PC-3 (cell line): ENCODE results near the gene FBXW7. TPM values are rescaled to one million over a fixed set of nuclear protein-coding genes. Genes with fewer than 3 reads are reported as not detected.

Experiments
- ATAC-seq: fragments of 200-7000 bp; cut with Tn5 transposase; 2 replicates; pipeline ENCODE4 v1.9.1; 2020; ENCODE audit warnings: mild to moderate bottlenecking, moderate library complexity
- BruUV-seq: library from RNA; stranded (reverse); fragments of 400-500 nt; replicated peaks from 2 replicates; lab custom pipeline; 2021; lab: Mats Ljungman, UMichigan
- CTCF ChIA-PET: fragments of 300-600 bp; sonication (Branson Sonifier 250); formaldehyde crosslinking; loops from one replicate; lab custom pipeline; 2022; ENCODE audit warnings: antibody characterized with exemption; lab: Charles Lee
- POLR2A ChIA-PET: fragments of 300-600 bp; sonication (Branson Sonifier 250); formaldehyde crosslinking; loops from one replicate; lab custom pipeline; 2022; ENCODE audit warnings: antibody characterized with exemption; ENCODE audit not compliant: unreplicated experiment; lab: Charles Lee
- DNase-seq: peaks from one replicate; pipeline ENCODE4 v3.0.0-alpha.2; 2015
- H2AFZ ChIP-seq: fragments of 300-600 bp; sonication (generic); 2 replicates; pipeline ENCODE4 v1.6.0; 2016; ENCODE audit warnings: antibody characterized with exemption, low read length
- H3F3A ChIP-seq: fragments of 300-600 bp; sonication (generic); one replicate; pipeline ENCODE4 v1.6.0; 2017; ENCODE audit warnings: antibody characterized with exemption, low read length, control low read depth, mild to moderate bottlenecking; ENCODE audit not compliant: unreplicated experiment
- H3K27ac ChIP-seq: fragments of 300-600 bp; sonication (generic); 2 replicates; pipeline ENCODE4 v1.5.1; 2016; ENCODE audit warnings: mild to moderate bottlenecking, low read length
- H3K27me3 ChIP-seq: fragments of 300-600 bp; sonication (generic); 2 replicates; pipeline ENCODE4 v1.6.1; 2016; ENCODE audit warnings: low read length, mixed read lengths
- H3K36me3 ChIP-seq: fragments of 300-600 bp; sonication (generic); 2 replicates; pipeline ENCODE4 v1.6.1; 2016; ENCODE audit warnings: low read depth, mixed run types, low read length, mixed read lengths
- H3K4me1 ChIP-seq: fragments of 300-600 bp; sonication (generic); 2 replicates; pipeline ENCODE4 v1.5.1; 2016; ENCODE audit warnings: low read length; ENCODE audit not compliant: insufficient read depth
- H3K4me2 ChIP-seq: fragments of 300-600 bp; sonication (generic); 2 replicates; pipeline ENCODE4 v1.6.0; 2016; ENCODE audit warnings: low read length
- H3K4me3 ChIP-seq: fragments of 300-600 bp; sonication (generic); 2 replicates; pipeline ENCODE4 v1.5.1; 2016; ENCODE audit warnings: mild to moderate bottlenecking, low read length, mixed read lengths
- H3K79me2 ChIP-seq: fragments of 300-600 bp; sonication (generic); 2 replicates; pipeline ENCODE4 v1.6.1; 2017; ENCODE audit warnings: low read length, mixed read lengths
- H3K9ac ChIP-seq: fragments of 300-600 bp; sonication (generic); 2 replicates; pipeline ENCODE4 v1.6.0; 2016; ENCODE audit warnings: mild to moderate bottlenecking, low read length
- H3K9me2 ChIP-seq: fragments of 300-600 bp; sonication (generic); replicated peaks from 2 replicates; pipeline ENCODE4 v1.6.1; 2016; ENCODE audit warnings: mixed run types, low read length, mixed read lengths
- H3K9me3 ChIP-seq: fragments of 300-600 bp; sonication (generic); 2 replicates; pipeline ENCODE4 v1.6.1; 2016; ENCODE audit warnings: low read length, mixed read lengths
- H4K20me1 ChIP-seq: fragments of 300-600 bp; sonication (generic); 2 replicates; pipeline ENCODE4 v1.6.1; 2016; ENCODE audit warnings: low read length, mixed read lengths
- EZH2 ChIP-seq: fragments of 300-600 bp; sonication (generic); IDR thresholded peaks from one replicate; pipeline ENCODE4 v1.6.1; 2017; ENCODE audit warnings: antibody characterized with exemption, mild to moderate bottlenecking, low read length; ENCODE audit not compliant: unreplicated experiment
- EZH2phosphoT487 ChIP-seq: fragments of 300-600 bp; sonication (generic); IDR thresholded peaks from 2 replicates; pipeline ENCODE4 v1.6.1; 2018; ENCODE audit warnings: mild to moderate bottlenecking, antibody characterized with exemption, low read length, borderline replicate concordance
- intact Hi-C: fragments of 100-400 bp; cut with micrococcal nuclease; formaldehyde crosslinking; loops from 2 replicates; pipeline ENCODE4 v1.9.0; 2023
- total RNA-seq: library from RNA; depleted of rRNA; stranded (reverse); fragments of >200 nt; gene quantifications from 2 replicates; pipeline ENCODE4 v1.2.3, GENCODE V29; 2014
- TF ChIP-seq, protein P1 (sequence below): fragments of 300-600 bp; sonication (generic); conservative IDR thresholded peaks from 2 replicates; pipeline ENCODE4 v1.5.1; 2017; ENCODE audit warnings: antibody characterized with exemption, low read depth, mild to moderate bottlenecking, low read length

Gene FBXW7
- total RNA-seq, 1 experiment from 2014 or later: 24.3 TPM

DNA sequence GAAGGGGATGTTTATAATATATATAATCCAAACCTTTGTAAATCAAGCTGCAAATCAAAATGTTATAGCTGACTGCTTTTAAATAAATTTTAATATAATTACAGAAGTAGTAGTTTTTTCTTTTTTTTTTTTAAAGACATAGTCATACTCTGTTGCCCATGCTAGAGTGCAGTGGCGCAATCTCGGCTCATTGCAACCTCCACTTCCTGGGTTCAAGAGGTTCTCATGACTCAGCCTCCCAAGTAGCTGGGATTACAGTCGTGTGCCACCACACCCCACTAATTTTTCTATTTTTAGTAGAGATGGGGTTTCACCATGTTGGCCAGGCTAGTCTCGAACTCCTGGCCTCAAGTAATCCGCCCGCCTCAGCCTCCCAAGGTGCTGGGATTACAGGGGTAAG, 178.7 kb downstream of the FBXW7 start:
- H3K4me1 ChIP-seq: peaks cover 11% of the 10 kb centered on the region
- H3K36me3 ChIP-seq: no peaks in the 10 kb centered on the region
- no peaks in the 10 kb centered on the region for H3K9me2 ChIP-seq
- H3K9ac ChIP-seq: no peak overlapping the region
- ChIA-PET CTCF (no interaction called here), POLR2A (no interaction called here)
- no peak overlapping the region for H2AFZ ChIP-seq
- H3K27me3 ChIP-seq: no peaks in the 10 kb centered on the region
- H4K20me1 ChIP-seq: no peaks in the 10 kb centered on the region
- no peak overlapping the region for H3K4me3 ChIP-seq
- TF ChIP-seq EZH2 (no peak), EZH2phosphoT487 (no peak)
- TF ChIP-seq, protein P1, sequence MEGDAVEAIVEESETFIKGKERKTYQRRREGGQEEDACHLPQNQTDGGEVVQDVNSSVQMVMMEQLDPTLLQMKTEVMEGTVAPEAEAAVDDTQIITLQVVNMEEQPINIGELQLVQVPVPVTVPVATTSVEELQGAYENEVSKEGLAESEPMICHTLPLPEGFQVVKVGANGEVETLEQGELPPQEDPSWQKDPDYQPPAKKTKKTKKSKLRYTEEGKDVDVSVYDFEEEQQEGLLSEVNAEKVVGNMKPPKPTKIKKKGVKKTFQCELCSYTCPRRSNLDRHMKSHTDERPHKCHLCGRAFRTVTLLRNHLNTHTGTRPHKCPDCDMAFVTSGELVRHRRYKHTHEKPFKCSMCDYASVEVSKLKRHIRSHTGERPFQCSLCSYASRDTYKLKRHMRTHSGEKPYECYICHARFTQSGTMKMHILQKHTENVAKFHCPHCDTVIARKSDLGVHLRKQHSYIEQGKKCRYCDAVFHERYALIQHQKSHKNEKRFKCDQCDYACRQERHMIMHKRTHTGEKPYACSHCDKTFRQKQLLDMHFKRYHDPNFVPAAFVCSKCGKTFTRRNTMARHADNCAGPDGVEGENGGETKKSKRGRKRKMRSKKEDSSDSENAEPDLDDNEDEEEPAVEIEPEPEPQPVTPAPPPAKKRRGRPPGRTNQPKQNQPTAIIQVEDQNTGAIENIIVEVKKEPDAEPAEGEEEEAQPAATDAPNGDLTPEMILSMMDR: no peak
- DNase-seq (no peak), ATAC-seq (no peak)
- no peaks in the 10 kb centered on the region for H3K79me2 ChIP-seq
- no peak overlapping the region for H3K4me2 ChIP-seq
- H3K9me3 ChIP-seq: no peaks in the 10 kb centered on the region
- no peak overlapping the region for H3K27ac ChIP-seq
- H3F3A ChIP-seq: no peaks in the 10 kb centered on the region
- no TSS peak for BruUV-seq
- intact Hi-C loops: loop anchor here (10.0 kb wide), 1 partner anchor 252 kb away; no protein-coding TSS in a partner anchor

DNA sequence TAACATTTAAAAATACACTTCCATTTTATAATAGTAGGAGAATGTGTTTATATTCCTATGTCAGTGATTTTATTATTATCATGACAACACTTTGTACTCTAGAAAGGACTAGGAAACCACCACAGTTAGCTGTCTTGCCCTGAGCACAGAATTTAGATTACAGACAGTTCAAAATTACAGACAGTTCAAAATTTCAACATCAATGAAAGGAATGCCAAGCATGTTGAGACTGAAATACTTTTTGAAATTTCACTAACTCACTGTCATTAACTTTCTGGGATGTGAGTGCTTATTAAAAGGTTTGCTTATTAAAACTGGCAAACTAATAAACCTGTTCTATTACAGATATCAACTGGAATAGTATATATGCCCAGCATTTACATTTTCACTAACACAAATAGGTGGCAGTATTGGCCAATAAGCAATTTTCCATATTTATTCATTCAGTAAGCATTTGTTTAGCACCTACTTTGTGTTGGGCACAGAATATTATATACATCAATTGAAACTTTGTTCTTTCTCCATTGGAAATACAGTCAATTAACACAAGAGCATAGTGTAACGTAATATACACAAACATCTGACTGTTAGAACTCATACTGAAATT, 179.4 kb downstream of the FBXW7 start:
- Histone ChIP-seq H3F3A (no peaks in the 10 kb centered on the region), H4K20me1 (no peaks in the 10 kb centered on the region), H3K9ac (no peak overlapping the region), H3K4me2 (no peak overlapping the region), H3K79me2 (no peaks in the 10 kb centered on the region), H3K9me3 (no peaks in the 10 kb centered on the region), H3K27me3 (no peaks in the 10 kb centered on the region), H3K4me3 (no peak overlapping the region), H3K27ac (no peak overlapping the region), H3K36me3 (no peaks in the 10 kb centered on the region), H3K4me1 (peaks cover 15% of the 10 kb centered on the region), H3K9me2 (no peaks in the 10 kb centered on the region), H2AFZ (no peak overlapping the region)
- CTCF ChIA-PET: no interaction called here
- ATAC-seq: no peak
- no peak for DNase-seq
- intact Hi-C loops: loop anchor here (10.0 kb wide), 1 partner anchor 252 kb away; no protein-coding TSS in a partner anchor
- TF ChIP-seq, protein P1: peak; percentile 47
- no peak for TF ChIP-seq EZH2phosphoT487
- no peak for TF ChIP-seq EZH2
- BruUV-seq: no TSS peak
- POLR2A ChIA-PET: interaction anchor here (0.7 kb wide), 1 partner anchor 27 kb away, joined by 3 read pairs; no protein-coding TSS in a partner anchor

DNA sequence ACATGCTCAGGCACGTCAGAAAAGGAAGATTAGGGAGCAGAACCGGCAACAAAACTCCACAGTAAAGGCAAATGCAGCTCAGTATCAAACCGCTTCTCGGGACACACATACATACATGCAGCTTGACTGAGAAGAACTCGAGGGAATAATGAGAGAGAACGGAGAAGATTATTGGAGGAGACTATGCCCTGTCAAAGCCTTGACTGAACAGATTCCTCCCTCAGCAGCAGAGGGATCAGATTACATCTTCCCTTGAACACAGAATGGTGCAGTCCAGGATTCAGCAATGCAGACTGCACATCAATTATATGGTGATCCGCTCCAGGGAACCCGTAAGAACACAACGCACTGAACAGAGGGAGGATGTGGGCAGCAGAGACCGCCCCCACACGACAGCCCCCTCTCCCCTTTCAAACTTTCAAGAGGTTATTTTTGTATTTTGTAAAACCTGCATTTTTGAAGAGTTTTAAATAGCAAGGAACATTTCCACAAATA, 183.2 kb downstream of the FBXW7 start:
- 0 out of 2 replicates have a peak, but pooled peaks cover 5% of the 10 kb centered on the region for H3K4me1 ChIP-seq
- DNase-seq: peak; percentile 87
- no peaks in the 10 kb centered on the region for H3F3A ChIP-seq
- H3K4me3 ChIP-seq: peak overlapping the region; percentile 68
- BruUV-seq: no TSS peak
- TF ChIP-seq, protein P1: no peak
- TF ChIP-seq EZH2phosphoT487: no peak
- TF ChIP-seq EZH2: no peak
- intact Hi-C loops: loop anchor here (5.0 to 10.0 kb wide), 2 partner anchors 85 to 248 kb away; no protein-coding TSS in a partner anchor
- ChIA-PET POLR2A (no interaction called here), CTCF (no interaction called here)
- peak overlapping the region; percentile 51; the same call in 1 of the 2 replicates for H3K9ac ChIP-seq
- H3K79me2 ChIP-seq: 0 out of 2 replicates have a peak, but pooled peaks cover 6% of the 10 kb centered on the region
- H3K27ac ChIP-seq: peak overlapping the region; percentile 9; the same call in 1 of the 2 replicates
- ATAC-seq: peak; percentile 99
- H2AFZ ChIP-seq: peak overlapping the region; percentile 68
- no peaks in the 10 kb centered on the region for H3K9me2 ChIP-seq
- no peaks in the 10 kb centered on the region for H3K36me3 ChIP-seq
- no peaks in the 10 kb centered on the region for H3K27me3 ChIP-seq
- H3K9me3 ChIP-seq: no peaks in the 10 kb centered on the region
- H3K4me2 ChIP-seq: peak overlapping the region; percentile 91
- H4K20me1 ChIP-seq: no peaks in the 10 kb centered on the region
